Glutamatergic neuron (in vitro differentiated cells): Measurements from ENCODE around the gene PTPN4. TPM values are rescaled to one million over a fixed set of nuclear protein-coding genes. Genes with fewer than 3 reads are reported as not detected.
"Not testable (repeated sequence)": the region's sequence is repeated elsewhere in the genome, so short reads cannot be mapped to it uniquely, and the experiment has no call there.

ENCODE experiments used
- DNase-seq: peaks from one replicate; pipeline ENCODE4 v3.0.0; 2022
- H3K27ac Mint-ChIP-seq: one replicate; pipeline ENCODE4 v1.8.0; 2020; ENCODE audit warnings: mild to moderate bottlenecking, mixed read lengths, inconsistent platforms; ENCODE audit not compliant: unreplicated experiment
- H3K27me3 Mint-ChIP-seq: one replicate; pipeline ENCODE4 v1.8.0; 2020; ENCODE audit warnings: mild to moderate bottlenecking, moderate library complexity, mixed read lengths, inconsistent platforms; ENCODE audit not compliant: unreplicated experiment
- H3K36me3 Mint-ChIP-seq: one replicate; pipeline ENCODE4 v1.8.0; 2020; ENCODE audit warnings: mild to moderate bottlenecking, mixed read lengths, inconsistent platforms; ENCODE audit not compliant: unreplicated experiment
- H3K4me1 Mint-ChIP-seq: one replicate; pipeline ENCODE4 v1.8.0; 2020; ENCODE audit warnings: mild to moderate bottlenecking, low read depth, mixed read lengths, inconsistent platforms; ENCODE audit not compliant: unreplicated experiment
- H3K4me3 Mint-ChIP-seq: one replicate; pipeline ENCODE4 v1.8.0; 2020; ENCODE audit warnings: mild to moderate bottlenecking, mixed read lengths, inconsistent platforms; ENCODE audit not compliant: unreplicated experiment
- H3K9me3 Mint-ChIP-seq: one replicate; pipeline ENCODE4 v1.8.0; 2020; ENCODE audit warnings: mild to moderate bottlenecking, moderate library complexity, mixed read lengths, inconsistent platforms; ENCODE audit not compliant: unreplicated experiment
- CTCF ChIP-seq: fragments of 200-600 bp; sonication (generic); IDR thresholded peaks from one replicate; pipeline ENCODE4 v1.5.0; 2021; ENCODE audit not compliant: partially characterized antibody, unreplicated experiment
- total RNA-seq: library from RNA; stranded (reverse); fragmentation: NEBNext Ultra II Directional; extraction: Animal tissue kit (Norgen Biotek cat#: 25700); gene quantifications from one replicate; pipeline ENCODE4 v1.2.1, GENCODE V29; 2021; ENCODE audit not compliant: unreplicated experiment

Gene PTPN4
- total RNA-seq, 1 donor from 2014 or later = 91.7 TPM

- Mint-ChIP-seq H3K4me3 (no peak overlapping the region), H3K9me3 (peaks cover 6% of the 10 kb centered on the region), H3K4me1 (peaks cover 27% of the 10 kb centered on the region), H3K27ac (peak overlapping the region; percentile 31), H3K27me3 (peaks cover 3% of the 10 kb centered on the region), H3K36me3 (peaks cover 8% of the 10 kb centered on the region)
- DNase-seq = no peak
- TF ChIP-seq CTCF = no peak
These were observed 40.7 kb downstream of the PTPN4 start for GRCh38 chr2:119800376-119800902.

GRCh38 chr2:119801040-119801439, 41.3 kb downstream of the PTPN4 start:
- Mint-ChIP-seq H3K27ac (no peak overlapping the region), H3K27me3 (peaks cover 2% of the 10 kb centered on the region), H3K36me3 (peaks cover 13% of the 10 kb centered on the region), H3K4me3 (no peak overlapping the region), H3K9me3 (peaks cover 5% of the 10 kb centered on the region), H3K4me1 (peaks cover 26% of the 10 kb centered on the region)
- no peak for TF ChIP-seq CTCF
- DNase-seq = no peak

- H3K4me3 Mint-ChIP-seq, H3K9me3 Mint-ChIP-seq, H3K27me3 Mint-ChIP-seq, DNase-seq: not testable (repeated sequence)
- H3K36me3 Mint-ChIP-seq = peaks cover 22% of the 10 kb centered on the region
- H3K4me1 Mint-ChIP-seq = peaks cover 23% of the 10 kb centered on the region
- H3K27ac Mint-ChIP-seq = peak overlapping the region; percentile 75
These were observed 42.3 kb downstream of the PTPN4 start for GRCh38 chr2:119801989-119802388.

DNA sequence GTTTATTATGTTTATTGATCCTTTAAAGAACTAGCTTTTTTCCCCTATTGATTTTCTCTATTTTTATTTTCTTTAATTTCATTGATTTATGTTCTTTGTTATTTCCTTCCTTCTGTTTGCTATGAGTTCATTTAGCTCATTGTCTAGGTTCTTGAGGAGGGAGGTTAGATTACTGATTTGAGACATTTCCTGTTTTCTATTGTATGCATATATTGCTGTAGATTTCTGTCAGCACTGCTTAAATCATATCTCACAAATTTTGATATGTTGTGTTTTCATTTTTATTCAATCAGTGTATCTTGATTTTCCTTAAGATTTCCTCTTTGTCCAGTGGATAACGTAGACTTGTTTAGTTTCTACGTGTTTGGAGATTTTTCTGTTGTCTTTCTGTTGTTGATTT, 43.4 kb downstream of the PTPN4 start:
- H3K9me3 Mint-ChIP-seq = peaks cover 3% of the 10 kb centered on the region
- peak overlapping the region; percentile 21 for H3K4me3 Mint-ChIP-seq

DNA sequence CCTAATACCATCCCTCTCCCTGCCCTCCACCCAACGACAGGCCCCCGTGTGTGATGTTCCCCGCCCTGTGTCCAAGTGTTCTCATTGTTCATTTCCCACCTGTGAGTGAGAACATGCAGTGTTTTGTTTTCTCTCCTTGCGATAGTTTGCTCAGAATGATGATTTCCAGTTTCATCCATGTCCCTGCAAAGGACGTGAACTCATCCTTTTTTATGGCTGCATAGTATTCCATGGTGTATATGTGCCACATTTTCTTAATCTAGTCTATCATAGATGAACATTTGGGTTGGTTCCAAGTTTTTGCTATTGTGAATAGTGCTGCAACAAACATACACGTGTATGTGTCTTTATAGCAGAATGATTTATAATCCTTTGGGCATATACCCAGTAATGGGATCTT, 44.7 kb downstream of the PTPN4 start:
- not testable (repeated sequence) for H3K27ac Mint-ChIP-seq, H3K9me3 Mint-ChIP-seq, H3K27me3 Mint-ChIP-seq, DNase-seq, H3K4me3 Mint-ChIP-seq
- peaks cover 23% of the 10 kb centered on the region for H3K4me1 Mint-ChIP-seq
- H3K36me3 Mint-ChIP-seq = peaks cover 23% of the 10 kb centered on the region

More for the DNA sequence above, 43.4 kb downstream of the PTPN4 start:
- peaks cover 23% of the 10 kb centered on the region for H3K36me3 Mint-ChIP-seq
- TF ChIP-seq CTCF = no peak
- H3K27ac Mint-ChIP-seq = peak overlapping the region; percentile 75
- DNase-seq = no peak
- no peaks in the 10 kb centered on the region for H3K27me3 Mint-ChIP-seq
- H3K4me1 Mint-ChIP-seq = peaks cover 23% of the 10 kb centered on the region

GRCh38 chr2:119808516-119809147, 48.9 kb downstream of the PTPN4 start:
- Mint-ChIP-seq H3K27ac (no peak overlapping the region), H3K4me3 (no peak overlapping the region), H3K4me1 (peaks cover 4% of the 10 kb centered on the region), H3K27me3 (no peaks in the 10 kb centered on the region), H3K9me3 (peaks cover 3% of the 10 kb centered on the region), H3K36me3 (peaks cover 23% of the 10 kb centered on the region)
- DNase-seq = no peak
- no peak for TF ChIP-seq CTCF
